Activated CD4-positive, alpha-beta T cell treated with anti-CD3 and anti-CD28 coated beads, Interleukin-2, amount 50 U/mL, for 1 hour (primary cell): Measurements from ENCODE around the gene SLC46A3.
A peak's percentile ranks its signal among the peaks of the same experiment; 100 is the strongest.

Experiments used
- DNase-seq: peaks from one replicate; pipeline ENCODE4 v3.0.0-alpha.2; 2020

The SLC46A3 gene

DNA sequence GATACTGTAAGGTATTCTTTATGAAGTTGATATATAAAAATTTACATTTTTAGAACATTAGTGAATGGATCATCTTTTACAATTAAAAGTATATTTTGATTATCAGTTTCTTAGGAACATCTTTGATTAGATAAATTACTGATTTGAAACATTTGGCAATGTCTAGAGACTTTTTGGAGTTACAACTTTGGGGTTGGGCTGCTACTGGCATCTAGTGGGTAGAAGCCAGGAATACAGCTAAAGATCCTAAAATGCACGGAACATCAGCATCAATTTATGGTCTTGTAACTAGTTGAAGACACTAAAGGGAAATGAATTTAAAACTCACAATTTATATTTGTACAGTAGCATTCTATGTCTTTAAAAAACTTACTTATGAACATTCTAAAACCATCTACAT lies 40.0 kb downstream of the SLC46A3 start:
- no peak for DNase-seq

DNA sequence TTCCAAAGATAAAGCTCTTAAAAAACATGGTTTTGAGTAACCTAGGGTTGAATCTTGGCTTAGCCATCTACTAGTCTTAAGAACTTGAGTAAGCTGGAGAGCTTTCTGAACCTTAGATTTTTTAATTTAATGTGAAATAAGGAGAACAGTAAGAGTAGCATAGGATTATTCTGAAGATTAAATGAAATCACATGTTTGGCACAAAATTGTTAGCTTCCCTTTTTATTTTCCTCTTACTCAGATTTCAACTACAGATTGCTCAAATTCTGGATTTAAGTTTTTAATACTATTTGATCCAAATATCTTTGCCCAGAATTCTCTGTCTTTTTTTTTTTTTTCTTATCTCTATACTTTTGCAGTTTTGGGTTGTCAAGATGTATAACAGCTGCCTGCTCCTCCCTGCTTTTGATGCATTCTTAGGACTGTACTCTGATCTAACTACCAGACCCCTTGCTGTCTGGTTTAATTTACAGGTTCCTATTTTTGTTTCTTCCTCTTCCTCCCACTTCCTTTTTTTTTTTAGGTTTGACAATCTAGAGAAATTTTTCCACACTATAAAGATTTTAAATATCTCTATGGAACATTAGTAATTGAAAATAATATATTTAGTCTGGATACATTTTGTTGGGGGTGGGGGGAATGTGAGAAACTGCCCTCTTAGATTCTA lies 47.5 kb downstream of the SLC46A3 start:
- DNase-seq, result no peak

DNA sequence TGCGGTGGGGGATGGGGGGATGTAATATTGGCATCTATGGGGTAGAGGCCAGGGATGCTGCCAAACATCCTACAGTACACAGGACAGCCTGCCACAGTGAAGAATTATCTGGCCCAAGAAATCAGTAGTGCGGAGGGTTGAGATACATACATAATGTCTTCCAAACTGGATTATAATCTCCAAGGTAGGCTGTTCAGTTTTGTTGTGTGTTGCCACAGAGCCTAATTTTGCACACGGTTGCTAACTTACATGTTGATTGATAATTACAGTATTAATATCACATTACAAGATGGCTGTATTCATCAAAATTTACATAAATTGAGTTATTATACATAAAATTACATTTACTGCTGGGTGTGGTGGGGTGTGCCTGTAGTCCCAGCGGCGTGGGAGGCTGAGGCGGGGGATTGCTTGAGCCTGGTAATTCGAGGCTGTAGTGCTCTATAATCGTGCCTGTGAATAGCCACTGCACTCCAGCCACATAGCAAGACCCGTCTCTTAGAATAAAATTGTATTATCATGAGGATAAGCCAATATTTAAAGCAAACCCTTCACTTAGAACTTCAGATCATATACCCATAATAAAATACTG lies 51.8 kb downstream of the SLC46A3 start:
- no peak for DNase-seq

DNA sequence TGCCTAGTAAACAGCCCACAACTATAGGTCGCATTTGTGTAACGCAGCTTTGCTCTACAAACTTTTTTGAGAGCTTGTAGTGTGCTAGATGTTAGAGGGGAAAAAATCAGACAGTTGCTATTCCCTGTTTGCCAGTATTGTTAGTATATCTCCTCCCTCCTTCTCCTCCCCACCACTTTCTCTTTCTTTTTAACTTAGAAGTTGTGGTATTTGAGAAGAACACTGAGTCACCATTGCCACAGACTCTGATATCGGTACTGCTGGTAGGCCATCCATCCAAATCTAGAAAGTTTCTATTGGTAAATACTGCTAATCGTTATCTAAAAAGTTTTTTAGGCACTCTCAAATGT lies 59.2 kb downstream of the SLC46A3 start:
- no peak for DNase-seq

DNA sequence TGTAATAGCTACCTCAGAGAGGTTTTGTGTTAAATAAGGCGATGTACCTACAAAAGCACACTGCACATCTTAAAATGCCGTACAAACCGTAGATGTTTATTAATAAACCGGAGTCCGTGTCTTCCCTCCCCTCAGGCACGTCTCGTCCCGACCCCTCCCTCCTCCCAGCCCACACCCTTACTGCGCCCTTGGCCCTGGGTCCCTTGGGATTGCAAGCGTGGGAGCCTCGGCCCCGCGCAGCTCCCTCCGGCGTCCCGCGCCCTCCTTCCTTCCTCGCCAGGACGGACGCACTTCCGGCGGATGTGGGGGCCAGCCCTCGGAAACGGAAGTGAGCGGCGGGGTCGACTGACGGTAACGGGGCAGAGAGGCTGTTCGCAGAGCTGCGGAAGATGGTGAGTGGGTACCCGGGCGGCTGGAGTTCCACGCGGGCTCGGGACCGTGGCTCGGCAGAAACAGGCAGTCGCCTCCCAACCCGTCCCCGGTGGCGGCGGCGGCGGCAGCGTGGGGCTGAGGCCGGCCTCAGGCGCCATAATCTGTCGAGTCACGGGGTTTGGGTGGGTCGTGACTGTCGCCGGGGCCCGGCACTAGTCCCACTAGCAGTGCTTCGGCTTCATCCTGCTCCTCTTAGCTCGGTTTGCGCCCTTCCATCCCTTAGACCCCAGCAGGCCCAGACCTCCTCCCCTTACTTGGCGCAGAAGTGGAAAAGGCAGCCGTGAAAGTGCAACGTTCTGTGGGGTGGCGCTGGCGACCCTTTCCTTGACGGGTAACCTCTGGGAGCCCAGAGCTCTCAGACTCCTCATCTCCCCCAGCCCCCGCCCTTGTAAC lies 59.8 kb downstream of the SLC46A3 start, which contains the start of gene POMP:
POMP (plus strand) TSS at position 335 of the 825 bp plus-strand sequence; CDS start at position 390, 55 bp downstream.
- peak; percentile 90 for DNase-seq

DNA sequence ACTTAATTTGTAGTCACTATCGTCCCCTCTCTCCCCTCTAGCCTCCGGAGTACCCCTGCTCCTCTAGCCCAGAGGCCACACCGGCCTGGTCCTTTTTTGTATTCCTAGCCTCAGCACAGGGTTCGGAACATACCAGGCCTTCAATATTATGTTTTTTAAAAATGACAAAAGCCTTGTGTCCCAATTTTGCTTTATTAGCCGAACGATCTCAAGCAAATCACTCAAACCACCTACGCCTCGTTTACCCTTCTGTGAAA lies 60.3 kb downstream of the SLC46A3 start:
- DNase-seq, result no peak

DNA sequence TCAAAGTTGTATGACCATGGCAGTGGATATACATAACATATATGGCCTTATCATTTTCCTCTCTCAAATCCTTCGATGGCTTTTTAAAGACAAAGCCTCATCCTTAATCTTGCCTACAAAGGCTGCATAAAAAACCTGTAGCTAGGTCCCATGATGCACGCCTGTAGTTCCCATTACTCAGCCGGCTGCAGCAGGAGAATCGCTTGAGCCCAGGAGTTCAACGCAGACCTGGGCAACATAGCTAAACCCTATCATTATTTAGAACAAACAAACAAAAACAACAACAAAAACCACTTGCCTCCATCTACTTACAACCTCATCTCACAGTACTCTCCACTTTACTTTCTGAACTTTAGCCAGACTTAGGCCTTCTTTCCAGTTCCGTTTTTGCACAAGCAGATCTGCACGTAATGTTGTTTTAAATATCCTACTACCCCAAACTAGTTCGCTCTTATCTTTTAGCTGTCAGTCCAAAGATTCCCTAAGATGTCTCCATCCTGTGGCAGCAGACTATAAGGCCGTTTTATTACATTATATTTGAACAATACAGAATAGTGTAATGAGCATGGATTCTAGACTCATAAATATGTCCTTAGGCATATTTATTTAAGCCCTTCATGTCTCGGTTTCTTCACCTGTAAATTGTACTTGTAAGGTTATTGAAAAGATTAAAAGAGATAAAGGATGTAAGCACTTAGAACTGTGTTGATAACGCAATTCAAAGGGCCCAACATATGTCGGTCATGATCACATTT lies 60.8 kb downstream of the SLC46A3 start:
- no peak for DNase-seq

DNA sequence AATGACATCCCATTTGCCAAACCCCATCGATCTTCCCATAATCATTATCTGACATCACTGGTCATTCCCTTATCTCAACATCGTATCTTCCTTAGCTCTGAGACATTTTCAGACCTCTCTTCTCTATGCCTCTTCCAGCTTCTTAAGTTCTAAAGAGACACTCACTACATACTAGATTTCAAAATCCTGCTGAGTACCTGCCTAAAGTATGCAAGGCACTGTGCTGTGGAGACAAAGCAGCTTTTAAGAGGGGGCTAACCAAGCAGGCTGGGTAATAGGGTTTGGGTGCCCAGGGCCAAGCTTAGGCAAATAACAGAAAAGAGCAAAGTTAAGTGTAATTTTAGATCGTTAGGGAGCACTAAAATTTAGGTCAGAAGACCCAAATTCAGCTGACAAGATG lies 63.2 kb downstream of the SLC46A3 start:
- no peak for DNase-seq

DNA sequence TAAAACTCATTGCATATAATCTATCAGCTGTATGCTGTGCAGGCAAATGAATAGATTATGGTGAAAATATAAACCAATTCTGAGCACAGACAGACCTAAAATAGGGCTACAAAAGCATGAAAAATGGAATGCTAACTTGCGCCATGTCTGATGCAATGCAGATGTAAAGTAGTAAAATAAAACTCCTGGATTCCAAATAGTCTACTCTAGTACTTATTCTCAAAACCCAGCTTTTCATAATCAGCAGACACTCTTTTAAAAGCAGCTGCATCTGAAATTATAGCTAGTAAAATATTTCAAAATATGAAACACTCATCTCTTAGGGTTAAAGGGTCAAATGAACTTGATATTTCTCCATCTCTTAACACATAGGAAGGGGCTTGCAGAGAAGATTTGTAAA lies 64.5 kb downstream of the SLC46A3 start:
- no peak for DNase-seq

DNA sequence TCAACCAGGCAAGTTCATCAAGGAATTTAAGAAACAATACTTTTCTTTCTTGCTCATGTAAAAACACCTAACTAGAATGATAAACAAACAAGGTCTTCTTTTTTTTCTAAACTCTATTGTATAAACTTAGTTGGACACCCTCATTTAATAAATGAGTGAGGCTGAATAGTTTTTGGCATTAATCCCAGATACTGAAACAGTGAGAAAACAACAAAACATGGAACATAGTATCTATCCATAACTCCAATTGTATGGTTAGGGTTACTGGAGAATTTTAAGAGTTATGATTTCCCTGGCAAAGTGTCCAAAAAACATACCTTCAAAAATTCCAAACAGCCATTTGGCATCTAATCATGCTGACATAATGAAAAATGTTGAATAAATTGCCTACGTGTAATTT lies 65.7 kb downstream of the SLC46A3 start:
- no peak for DNase-seq

DNA sequence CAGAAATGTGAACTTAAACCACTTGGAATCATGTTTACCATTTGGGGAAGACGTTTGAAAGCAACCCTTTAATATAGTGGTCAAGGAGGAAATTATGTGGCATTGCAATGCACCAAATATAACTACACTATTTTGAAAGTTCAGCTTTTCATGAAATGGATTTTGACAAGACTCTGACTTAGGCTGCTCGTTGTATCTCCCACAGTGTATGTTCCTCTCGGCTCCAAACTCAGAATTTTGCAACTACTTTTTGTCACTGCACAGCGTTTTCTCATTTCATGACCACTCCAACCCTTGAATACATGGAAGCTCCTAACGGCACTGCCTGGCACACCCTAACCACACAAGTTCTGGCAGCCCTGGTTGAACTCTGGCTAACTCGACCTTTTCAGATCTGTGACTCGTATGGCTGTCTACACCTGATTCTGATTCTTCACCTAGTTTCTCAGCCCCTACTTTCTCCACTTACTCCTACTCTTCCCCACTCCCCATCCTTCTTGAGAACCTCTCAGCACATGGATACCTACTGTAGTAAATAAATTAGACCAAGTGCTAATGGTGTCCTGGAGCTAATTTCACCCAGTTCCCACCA lies 66.9 kb downstream of the SLC46A3 start:
- no peak for DNase-seq

DNA sequence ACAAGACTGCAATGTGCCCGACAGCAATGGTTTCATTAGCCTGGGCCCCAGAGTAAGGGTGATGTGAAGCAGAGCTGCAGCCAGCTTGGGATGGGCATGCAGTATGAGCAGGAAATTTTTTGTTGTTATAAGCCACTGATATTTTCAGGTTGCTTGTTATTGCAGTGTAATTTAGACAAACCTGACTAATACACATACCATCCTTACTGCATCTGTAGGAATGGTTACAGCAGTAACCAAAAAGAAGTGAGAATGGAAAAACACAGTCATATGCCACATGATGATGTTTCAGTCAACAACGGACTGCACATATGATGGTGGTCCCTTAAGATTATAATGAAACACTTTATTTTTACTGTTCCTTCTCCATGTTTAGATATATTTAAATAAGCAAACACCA lies 68.5 kb downstream of the SLC46A3 start:
- DNase-seq, result no peak
